Gastroesophageal sphincter (tissue), 3 donors: ENCODE data around the gene HIP1.

Experiments used
- CTCF ChIP-seq, 4 experiments: fragments of 200-600 bp in 2 of 4; fragments of 450-650 bp in 2 of 4; sonication (generic) in 1 of 4; IDR thresholded peaks; one replicate each; pipeline ENCODE4 v1.5.1; 2017 to 2019; ENCODE audit warnings: antibody characterized with exemption in 4 of 4, mild to moderate bottlenecking in 2 of 4, moderate library complexity in 2 of 4
- POLR2A ChIP-seq, 2 donors: fragments of 450-650 bp; IDR thresholded peaks; one replicate each; pipeline ENCODE4 v1.6.1; 2017; ENCODE audit warnings: antibody characterized with exemption in 2 of 2, mild to moderate bottlenecking in 2 of 2, moderate library complexity in 1 of 2

DNA sequence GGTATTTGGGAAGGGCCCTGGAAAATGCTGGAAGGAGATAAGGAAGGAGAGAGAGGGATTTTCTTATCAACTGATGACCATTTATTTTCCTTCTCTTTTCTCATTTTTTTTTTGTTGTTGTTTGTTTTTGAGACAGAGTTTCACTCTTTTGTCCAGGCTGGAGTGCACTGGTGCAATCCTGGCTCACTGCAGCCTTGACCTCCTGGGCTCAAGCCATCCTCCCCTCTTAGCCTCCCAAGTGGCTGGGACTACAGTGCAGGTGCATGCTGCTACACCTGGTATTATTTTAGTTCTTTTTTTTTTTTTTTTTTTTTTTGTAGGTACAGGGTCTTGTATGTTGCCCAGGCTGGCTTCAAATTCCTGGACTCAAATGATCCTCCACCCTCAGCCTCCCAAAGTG is 52.2 kb downstream of the HIP1 start:
- TF ChIP-seq CTCF (IDR thresholded peaks at IDR 0.05), result no peak
- no peak for TF ChIP-seq POLR2A (IDR thresholded peaks at IDR 0.05)
